SK-N-SH (cell line): ENCODE data around the gene SDS. TPM values are rescaled to one million over a fixed set of nuclear protein-coding genes. Genes with fewer than 3 reads are reported as not detected.

Experiments
- CTCF ChIA-PET: fragments of 300-600, 350-600 bp; formaldehyde crosslinking; extraction: SDS; loops from one replicate; lab custom pipeline; 2021; lab: Yijun Ruan, JAX
- POLR2A ChIA-PET: fragments of 350-600 bp; sonication (Branson Sonifier 250); formaldehyde crosslinking; extraction: SDS; loops from one replicate; lab custom pipeline; 2020; ENCODE audit warnings: antibody characterized with exemption, inconsistent platforms; lab: Yijun Ruan, JAX
- DNase-seq: peaks from one replicate; pipeline ENCODE4 v3.0.0; 2012
- H2AFZ ChIP-seq: fragments of 200-600 bp; sonication (generic); 2 replicates; pipeline ENCODE4 v1.8.1; 2016; ENCODE audit warnings: antibody characterized with exemption, mild to moderate bottlenecking, low read depth
- H3F3A ChIP-seq: fragments of 200-600 bp; sonication (generic); replicated peaks from 2 replicates; pipeline ENCODE3; 2016; ENCODE audit warnings: antibody characterized with exemption, mild to moderate bottlenecking; ENCODE audit not compliant: insufficient read depth
- H3K27ac ChIP-seq, 2 experiments: fragments of 200-500 bp in 1 of 2; fragments of 200-600 bp in 1 of 2; sonication (Bioruptor generic) in 1 of 2; sonication (generic), shearing (Covaris generic) in 1 of 2; 2 replicates each; pipeline versions ENCODE4 v1.5.1 to v1.6.1; 2014 to 2016; ENCODE audit warnings: low read depth in 2 of 2, inconsistent platforms in 1 of 2, low read length in 1 of 2, mild to moderate bottlenecking in 1 of 2, mixed read lengths in 1 of 2
- H3K27me3 ChIP-seq: fragments of 200-600 bp; sonication (generic), shearing (Covaris generic); 2 replicates; pipeline ENCODE4 v1.6.1; 2016; ENCODE audit warnings: mixed run types; ENCODE audit not compliant: insufficient read depth
- H3K36me3 ChIP-seq, 2 experiments: fragments of 200-500 bp in 1 of 2; fragments of 200-600 bp in 1 of 2; sonication (Bioruptor generic) in 1 of 2; sonication (generic) in 1 of 2; replicated peaks in 1 of 2; 2 replicates each; pipeline versions ENCODE3 to v1.5.1; 2014 to 2016; ENCODE audit warnings: low read length in 1 of 2, mild to moderate bottlenecking in 1 of 2; ENCODE audit not compliant: insufficient read depth in 2 of 2, control insufficient read depth in 1 of 2
- H3K4me1 ChIP-seq, 2 experiments: fragments of 200-500 bp in 1 of 2; fragments of 200-600 bp in 1 of 2; sonication (Bioruptor generic) in 1 of 2; sonication (generic), shearing (Covaris generic) in 1 of 2; 2 replicates each; pipeline versions ENCODE4 v1.5.1 to v1.6.1; 2014 to 2016; ENCODE audit warnings: low read depth in 1 of 2, low read length in 1 of 2, mixed run types in 1 of 2; ENCODE audit not compliant: insufficient read depth in 2 of 2, control insufficient read depth in 1 of 2
- H3K4me2 ChIP-seq: fragments of 200-600 bp; sonication (generic), shearing (Covaris generic); 2 replicates; pipeline ENCODE4 v1.6.1; 2017; ENCODE audit warnings: mixed run types
- H3K4me3 ChIP-seq, 2 experiments: fragments of 200-500 bp in 1 of 2; fragments of 200-600 bp in 1 of 2; sonication (Bioruptor generic) in 1 of 2; sonication (generic), shearing (Covaris generic) in 1 of 2; 2 replicates each; pipeline versions ENCODE4 v1.5.1 to v1.8.1; 2014 to 2016; ENCODE audit warnings: low read depth in 2 of 2, inconsistent platforms in 1 of 2, low read length in 1 of 2, mild to moderate bottlenecking in 1 of 2, mixed read lengths in 1 of 2, moderate library complexity in 1 of 2
- H3K79me2 ChIP-seq: fragments of 200-600 bp; sonication (generic); 2 replicates; pipeline ENCODE4 v1.8.1; 2017; ENCODE audit warnings: mild to moderate bottlenecking; ENCODE audit not compliant: insufficient read depth
- H3K9ac ChIP-seq: fragments of 200-600 bp; sonication (generic); 2 replicates; pipeline ENCODE4 v1.6.1; 2017; ENCODE audit warnings: mixed run types
- H3K9me2 ChIP-seq: fragments of 200-600 bp; sonication (generic); 2 replicates; pipeline ENCODE4 v1.6.1; 2017; ENCODE audit warnings: mixed run types
- H3K9me3 ChIP-seq: fragments of 200-600 bp; sonication (generic); 2 replicates; pipeline ENCODE4 v1.6.1; 2017; ENCODE audit warnings: mixed run types, mild to moderate bottlenecking, moderate library complexity
- H4K20me1 ChIP-seq: fragments of 200-600 bp; sonication (generic); 2 replicates; pipeline ENCODE4 v1.6.1; 2017; ENCODE audit warnings: mild to moderate bottlenecking, mixed run types; ENCODE audit not compliant: insufficient read depth
- CHD2 ChIP-seq: fragments of 150-350 bp; IDR thresholded peaks from 2 replicates; pipeline ENCODE4 v1.6.1; 2018; ENCODE audit warnings: low read length; ENCODE audit not compliant: partially characterized antibody
- ELF1 ChIP-seq: IDR thresholded peaks from 2 replicates; pipeline ENCODE4 v1.4.0; 2012
- EZH2phosphoT487 ChIP-seq: fragments of 200-600 bp; sonication (generic); IDR thresholded peaks from 2 replicates; pipeline ENCODE4 v1.6.1; 2017; ENCODE audit warnings: low read depth, mixed run types, mild to moderate bottlenecking, antibody characterized with exemption, moderate library complexity, borderline replicate concordance
- FOXM1 ChIP-seq: IDR thresholded peaks from 2 replicates; pipeline ENCODE4 v1.4.0; 2012; ENCODE audit warnings: low read depth, mild to moderate bottlenecking
- GABPA ChIP-seq: IDR thresholded peaks from 2 replicates; pipeline ENCODE4 v1.4.0; 2012; ENCODE audit warnings: low read depth, mild to moderate bottlenecking
- JUND ChIP-seq: IDR thresholded peaks from 2 replicates; pipeline ENCODE4 v1.4.0; 2012
- MXI1 ChIP-seq: IDR thresholded peaks from 2 replicates; pipeline ENCODE4 v1.6.1; 2012; ENCODE audit warnings: mild to moderate bottlenecking, low read depth, low read length, improper control_type of control experiment
- NFIC ChIP-seq: IDR thresholded peaks from 2 replicates; pipeline ENCODE4 v1.4.0; 2012; ENCODE audit warnings: borderline replicate concordance
- NRF1 ChIP-seq: IDR thresholded peaks from 2 replicates; pipeline ENCODE4 v1.6.1; 2012; ENCODE audit warnings: low read depth, mild to moderate bottlenecking, low read length
- RAD21 ChIP-seq: IDR thresholded peaks from 2 replicates; pipeline ENCODE4 v1.6.1; 2012; ENCODE audit warnings: mild to moderate bottlenecking, low read length
- RCOR1 ChIP-seq: fragments of 150-350 bp; IDR thresholded peaks from 2 replicates; pipeline ENCODE4 v1.6.1; 2017; ENCODE audit warnings: antibody characterized with exemption, low read length
- RXRA ChIP-seq: IDR thresholded peaks from 2 replicates; pipeline ENCODE4 v1.4.0; 2012; ENCODE audit warnings: low read depth, mild to moderate bottlenecking, borderline replicate concordance
- TCF12 ChIP-seq: IDR thresholded peaks from 2 replicates; pipeline ENCODE4 v1.4.0; 2012
- YY1 ChIP-seq: IDR thresholded peaks from 2 replicates; pipeline ENCODE4 v1.4.0; 2012; ENCODE audit warnings: low read depth, mild to moderate bottlenecking
- WGBS: methylation state at CpG from one replicate; pipeline ENCODE4 v1.1.6; 2017; ENCODE audit warnings: low lambda C conversion rate; 5-methylcytosine and 5-hydroxymethylcytosine counted together
- polyA plus RNA-seq, 3 experiments: library from polyadenylated mRNA; depleted of rRNA; stranded (reverse); fragments of >200 nt; gene quantifications; 2 replicates each; pipeline ENCODE4 v1.2.3, GENCODE V29; 2012
- TF ChIP-seq, protein P1 (sequence below): IDR thresholded peaks from 2 replicates; pipeline ENCODE4 v1.4.0; 2012; ENCODE audit warnings: low read depth, borderline replicate concordance
- TF ChIP-seq, protein P2 (sequence below): IDR thresholded peaks from 2 replicates; pipeline ENCODE4 v1.6.1; 2012; ENCODE audit warnings: mild to moderate bottlenecking, low read depth, low read length, moderate library complexity

The SDS gene
- polyA plus RNA-seq, 1 of the 3 experiments (the other 2 are of a cell fraction), result 0.08 TPM

DNA sequence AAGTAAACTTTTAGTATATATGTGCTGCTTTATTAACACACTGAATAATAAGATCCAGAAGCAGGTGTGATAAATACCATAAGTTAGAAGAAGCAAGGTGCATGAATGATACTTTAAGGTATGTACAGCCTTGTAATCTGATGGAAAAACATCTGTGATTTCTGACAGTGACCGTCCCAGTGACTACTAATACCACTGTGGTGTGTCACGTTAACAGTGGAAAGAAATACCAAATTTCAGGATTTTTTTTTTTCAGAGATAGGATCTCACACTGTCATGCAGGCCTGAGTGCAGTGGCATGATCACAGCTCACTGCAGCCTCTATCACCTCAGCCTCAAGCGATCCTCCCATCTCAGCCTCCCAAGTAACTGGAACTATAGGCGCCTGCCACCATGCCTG is 21.5 kb downstream of the SDS start (continued):
- TF ChIP-seq CHD2 (no peak), EZH2phosphoT487 (no peak), GABPA (no peak), TCF12 (no peak), NFIC (no peak), ELF1 (no peak), JUND (no peak), FOXM1 (no peak), RCOR1 (no peak)
- TF ChIP-seq, protein P1, sequence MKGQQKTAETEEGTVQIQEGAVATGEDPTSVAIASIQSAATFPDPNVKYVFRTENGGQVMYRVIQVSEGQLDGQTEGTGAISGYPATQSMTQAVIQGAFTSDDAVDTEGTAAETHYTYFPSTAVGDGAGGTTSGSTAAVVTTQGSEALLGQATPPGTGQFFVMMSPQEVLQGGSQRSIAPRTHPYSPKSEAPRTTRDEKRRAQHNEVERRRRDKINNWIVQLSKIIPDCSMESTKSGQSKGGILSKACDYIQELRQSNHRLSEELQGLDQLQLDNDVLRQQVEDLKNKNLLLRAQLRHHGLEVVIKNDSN, result no peak

DNA sequence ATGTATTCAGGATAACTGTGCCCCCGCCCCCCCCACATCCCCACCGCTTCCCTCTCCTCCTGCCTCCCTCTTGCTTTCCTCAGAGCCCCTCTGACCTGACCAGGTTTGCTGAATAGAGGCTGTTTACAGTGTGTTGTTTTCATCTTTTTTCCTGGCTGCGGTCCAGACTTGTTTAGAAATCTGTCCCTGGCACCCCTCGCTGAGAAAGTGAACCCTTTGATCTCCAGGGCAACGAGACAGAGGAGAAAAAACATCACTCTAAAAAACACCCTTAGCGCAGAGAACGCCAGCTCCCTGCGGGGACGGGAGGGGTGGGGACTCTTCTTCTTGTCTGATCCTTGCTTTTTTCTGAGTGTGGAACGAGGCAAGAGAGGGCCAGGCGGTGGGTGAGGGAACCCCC is 22.5 kb downstream of the SDS start:
- H3K27me3 ChIP-seq, result no peaks in the 10 kb centered on the region
- ChIA-PET POLR2A (no interaction called here), CTCF (interaction anchor here (1.7 kb wide), 1 partner anchor 44 kb away, joined by 5 read pairs; no protein-coding TSS in a partner anchor)
- TF ChIP-seq RXRA, result no peak
- no peak for TF ChIP-seq NRF1
- no peak for TF ChIP-seq FOXM1
- TF ChIP-seq RAD21, result no peak
- TF ChIP-seq GABPA, result no peak
- TF ChIP-seq YY1, result no peak
- TF ChIP-seq, protein P2, sequence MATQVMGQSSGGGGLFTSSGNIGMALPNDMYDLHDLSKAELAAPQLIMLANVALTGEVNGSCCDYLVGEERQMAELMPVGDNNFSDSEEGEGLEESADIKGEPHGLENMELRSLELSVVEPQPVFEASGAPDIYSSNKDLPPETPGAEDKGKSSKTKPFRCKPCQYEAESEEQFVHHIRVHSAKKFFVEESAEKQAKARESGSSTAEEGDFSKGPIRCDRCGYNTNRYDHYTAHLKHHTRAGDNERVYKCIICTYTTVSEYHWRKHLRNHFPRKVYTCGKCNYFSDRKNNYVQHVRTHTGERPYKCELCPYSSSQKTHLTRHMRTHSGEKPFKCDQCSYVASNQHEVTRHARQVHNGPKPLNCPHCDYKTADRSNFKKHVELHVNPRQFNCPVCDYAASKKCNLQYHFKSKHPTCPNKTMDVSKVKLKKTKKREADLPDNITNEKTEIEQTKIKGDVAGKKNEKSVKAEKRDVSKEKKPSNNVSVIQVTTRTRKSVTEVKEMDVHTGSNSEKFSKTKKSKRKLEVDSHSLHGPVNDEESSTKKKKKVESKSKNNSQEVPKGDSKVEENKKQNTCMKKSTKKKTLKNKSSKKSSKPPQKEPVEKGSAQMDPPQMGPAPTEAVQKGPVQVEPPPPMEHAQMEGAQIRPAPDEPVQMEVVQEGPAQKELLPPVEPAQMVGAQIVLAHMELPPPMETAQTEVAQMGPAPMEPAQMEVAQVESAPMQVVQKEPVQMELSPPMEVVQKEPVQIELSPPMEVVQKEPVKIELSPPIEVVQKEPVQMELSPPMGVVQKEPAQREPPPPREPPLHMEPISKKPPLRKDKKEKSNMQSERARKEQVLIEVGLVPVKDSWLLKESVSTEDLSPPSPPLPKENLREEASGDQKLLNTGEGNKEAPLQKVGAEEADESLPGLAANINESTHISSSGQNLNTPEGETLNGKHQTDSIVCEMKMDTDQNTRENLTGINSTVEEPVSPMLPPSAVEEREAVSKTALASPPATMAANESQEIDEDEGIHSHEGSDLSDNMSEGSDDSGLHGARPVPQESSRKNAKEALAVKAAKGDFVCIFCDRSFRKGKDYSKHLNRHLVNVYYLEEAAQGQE, result no peak
- no peak for TF ChIP-seq MXI1
- no peaks in the 10 kb centered on the region for H4K20me1 ChIP-seq
- H3K27ac ChIP-seq, result no peak overlapping the region
- H3K9me3 ChIP-seq, result no peaks in the 10 kb centered on the region
- H3F3A ChIP-seq, result no peaks in the 10 kb centered on the region
- H2AFZ ChIP-seq, result no peak overlapping the region
- H3K4me2 ChIP-seq, result no peak overlapping the region
- WGBS, result 93% methylated on average over 11 of the region's 11 CpGs
- peaks cover 6 to 16% of the 10 kb centered on the region in 2 experiments for H3K36me3 ChIP-seq
- no peaks in the 10 kb centered on the region for H3K9me2 ChIP-seq
- H3K9ac ChIP-seq, result no peak overlapping the region
- no peak for DNase-seq
- H3K4me3 ChIP-seq, result no peak overlapping the region
- no peaks in the 10 kb centered on the region for H3K79me2 ChIP-seq
- H3K4me1 ChIP-seq, result no peaks in the 10 kb centered on the region
